HepG2 (cell line): Measurements from ENCODE around the gene PRPF38A. TPM values are rescaled to one million over a fixed set of nuclear protein-coding genes. Genes with fewer than 3 reads are reported as not detected.

ENCODE experiments used
- CHCHD3 ChIP-seq: sonication (generic); formaldehyde crosslinking; IDR thresholded peaks from 2 replicates; pipeline ENCODE4 v1.8.0; 2022; ENCODE audit warnings: mild to moderate bottlenecking, missing genetic modification reagents, moderate library complexity
- FOXC1 ChIP-seq: sonication (generic); formaldehyde crosslinking; IDR thresholded peaks from 2 replicates; pipeline ENCODE4 v1.8.0; 2022; ENCODE audit warnings: mild to moderate bottlenecking, missing genetic modification reagents, borderline replicate concordance
- GPN1 ChIP-seq: sonication (generic); formaldehyde crosslinking; IDR thresholded peaks from 2 replicates; pipeline ENCODE4 v1.5.1; 2020; ENCODE audit warnings: missing genetic modification reagents, borderline replicate concordance
- GTF2F1 ChIP-seq: fragments of 150-350 bp; IDR thresholded peaks from 2 replicates; pipeline ENCODE4 v1.6.1; 2014; ENCODE audit warnings: low read length
- SNAPC2 ChIP-seq: sonication (generic); formaldehyde crosslinking; IDR thresholded peaks from 2 replicates; pipeline ENCODE4 v1.8.1; 2022; ENCODE audit warnings: mild to moderate bottlenecking, missing genetic modification reagents
- ZNF317 ChIP-seq: sonication (generic); formaldehyde crosslinking; IDR thresholded peaks from 2 replicates; pipeline ENCODE4 v1.5.0; 2020; ENCODE audit warnings: mild to moderate bottlenecking, missing genetic modification reagents
- ZNF431 ChIP-seq: sonication (generic); formaldehyde crosslinking; IDR thresholded peaks from 2 replicates; pipeline ENCODE4 v1.9.0; 2022; ENCODE audit warnings: missing genetic modification reagents, low read depth, mild to moderate bottlenecking, borderline replicate concordance
- ZNF451 ChIP-seq: sonication (generic); formaldehyde crosslinking; IDR thresholded peaks from 2 replicates; pipeline ENCODE4 v1.5.0; 2020; ENCODE audit warnings: mild to moderate bottlenecking, missing genetic modification reagents
- ZNF619 ChIP-seq: sonication (generic); formaldehyde crosslinking; IDR thresholded peaks from 2 replicates; pipeline ENCODE4 v1.4.0; 2020; ENCODE audit warnings: mild to moderate bottlenecking, missing genetic modification reagents
- ZNF703 ChIP-seq: sonication (generic); formaldehyde crosslinking; IDR thresholded peaks from 2 replicates; pipeline ENCODE4 v1.5.1; 2020; ENCODE audit warnings: missing genetic modification reagents, mild to moderate bottlenecking, moderate library complexity, borderline replicate concordance
- ZNF775 ChIP-seq: sonication (generic); formaldehyde crosslinking; IDR thresholded peaks from 2 replicates; pipeline ENCODE4 v1.4.0; 2020; ENCODE audit warnings: missing genetic modification reagents, mild to moderate bottlenecking, moderate library complexity, borderline replicate concordance
- ZNF891 ChIP-seq: sonication (generic); formaldehyde crosslinking; IDR thresholded peaks from 2 replicates; pipeline ENCODE4 v1.5.0; 2020; ENCODE audit warnings: mild to moderate bottlenecking, missing genetic modification reagents
- polyA plus RNA-seq, 8 experiments: library from polyadenylated mRNA; depleted of rRNA in 3 of 8; stranded (reverse) in 7 of 8; unstranded in 1 of 8; fragments of >200 nt; fragmentation: Illumina TruSeq in 4 of 8; extraction: Trizol in 4 of 8; gene quantifications; 2 replicates each; pipeline versions ENCODE4 v1.2.1 to v1.2.3, GENCODE V29; 2011 to 2016; ENCODE audit warnings: low read depth in 4 of 8, missing spikeins in 1 of 8, mixed read lengths in 1 of 8; ENCODE audit not compliant: insufficient read depth in 1 of 8
- total RNA-seq, 5 experiments: library from RNA; depleted of rRNA; stranded (reverse); fragments of >200 nt; fragmentation: Illumina TruSeq; extraction: Trizol; gene quantifications; 2 replicates each; pipeline ENCODE4 v1.2.3, GENCODE V29; 2016; ENCODE audit warnings: low read depth in 1 of 5
- TF ChIP-seq, protein P1 (sequence below), 2 experiments: sonication (generic) in 1 of 2; formaldehyde crosslinking in 1 of 2; IDR thresholded peaks; 2 replicates each; pipeline versions ENCODE4 v1.6.1 to v1.9.0; 2014 to 2022; ENCODE audit warnings: antibody characterized with exemption in 1 of 2, borderline replicate concordance in 1 of 2, inconsistent platforms in 1 of 2, low read depth in 1 of 2, missing genetic modification reagents in 1 of 2
- TF ChIP-seq, protein P2 (sequence below): sonication (generic); formaldehyde crosslinking; IDR thresholded peaks from 2 replicates; pipeline ENCODE4 v1.5.0; 2020; ENCODE audit warnings: mild to moderate bottlenecking, missing genetic modification reagents
- TF ChIP-seq, protein P3 (sequence below): sonication (generic); formaldehyde crosslinking; conservative IDR thresholded peaks from 2 replicates; pipeline ENCODE4 v1.4.0; 2020; ENCODE audit warnings: missing genetic modification reagents
- TF ChIP-seq, protein P4 (sequence below): sonication (generic); formaldehyde crosslinking; IDR thresholded peaks from 2 replicates; pipeline ENCODE4 v1.8.1; 2023; ENCODE audit warnings: mild to moderate bottlenecking, missing genetic modification reagents

PRPF38A gene
- total and polyA plus RNA-seq, 2 of the 13 experiments (the other 11 are each of a cell fraction or from before 2014, with no cell fraction given), result 18.3 to 45.5 TPM

DNA sequence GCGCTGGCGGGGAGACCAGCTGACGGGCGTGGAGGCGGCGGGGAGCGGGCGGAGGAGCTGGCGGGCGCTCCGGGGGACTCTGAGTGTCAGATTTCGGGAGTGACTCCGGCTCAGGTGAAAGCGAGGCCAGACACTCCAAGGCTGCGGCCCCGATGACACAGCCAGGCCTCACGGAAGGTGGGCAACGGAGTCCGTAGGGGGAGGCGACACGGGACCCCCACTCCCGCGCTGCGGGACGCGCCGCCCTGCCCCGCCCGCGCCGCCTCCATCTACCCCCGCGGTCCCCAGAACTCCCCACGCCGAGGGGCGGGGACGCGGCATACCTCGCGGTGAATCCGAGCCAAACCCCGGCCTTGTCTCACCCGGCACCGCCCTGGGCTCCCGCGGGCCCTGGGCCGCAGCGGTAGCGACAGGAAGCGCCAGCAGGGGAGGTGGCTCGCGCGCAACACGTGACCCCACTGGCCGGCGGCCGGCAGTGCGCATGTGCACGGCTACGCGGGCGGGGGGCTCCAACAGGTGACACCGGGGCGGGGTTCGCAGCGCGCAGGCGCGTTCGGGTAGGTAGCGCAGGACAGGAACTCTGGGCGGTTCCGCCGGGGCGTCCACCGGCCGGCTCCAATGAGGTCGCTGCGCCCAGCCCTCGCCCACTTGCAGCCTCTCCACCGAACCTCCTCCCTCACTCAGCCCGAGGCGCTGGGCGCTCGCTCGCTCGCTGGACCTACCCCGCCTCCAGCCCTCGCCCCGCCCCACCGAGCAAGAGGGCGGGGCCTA is 38.5 kb upstream of the PRPF38A start, which contains the start of gene CC2D1B (continued):
- TF ChIP-seq, protein P1, sequence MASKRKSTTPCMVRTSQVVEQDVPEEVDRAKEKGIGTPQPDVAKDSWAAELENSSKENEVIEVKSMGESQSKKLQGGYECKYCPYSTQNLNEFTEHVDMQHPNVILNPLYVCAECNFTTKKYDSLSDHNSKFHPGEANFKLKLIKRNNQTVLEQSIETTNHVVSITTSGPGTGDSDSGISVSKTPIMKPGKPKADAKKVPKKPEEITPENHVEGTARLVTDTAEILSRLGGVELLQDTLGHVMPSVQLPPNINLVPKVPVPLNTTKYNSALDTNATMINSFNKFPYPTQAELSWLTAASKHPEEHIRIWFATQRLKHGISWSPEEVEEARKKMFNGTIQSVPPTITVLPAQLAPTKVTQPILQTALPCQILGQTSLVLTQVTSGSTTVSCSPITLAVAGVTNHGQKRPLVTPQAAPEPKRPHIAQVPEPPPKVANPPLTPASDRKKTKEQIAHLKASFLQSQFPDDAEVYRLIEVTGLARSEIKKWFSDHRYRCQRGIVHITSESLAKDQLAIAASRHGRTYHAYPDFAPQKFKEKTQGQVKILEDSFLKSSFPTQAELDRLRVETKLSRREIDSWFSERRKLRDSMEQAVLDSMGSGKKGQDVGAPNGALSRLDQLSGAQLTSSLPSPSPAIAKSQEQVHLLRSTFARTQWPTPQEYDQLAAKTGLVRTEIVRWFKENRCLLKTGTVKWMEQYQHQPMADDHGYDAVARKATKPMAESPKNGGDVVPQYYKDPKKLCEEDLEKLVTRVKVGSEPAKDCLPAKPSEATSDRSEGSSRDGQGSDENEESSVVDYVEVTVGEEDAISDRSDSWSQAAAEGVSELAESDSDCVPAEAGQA (IDR thresholded peaks at IDR 0.05; ENCODE audit: low read depth), result no peak
- TF ChIP-seq, protein P1 (CRISPR knock-in tag; IDR thresholded peaks at IDR 0.05; ENCODE audit: borderline replicate concordance), result peak; percentile 83; the same call in 1 of the 2 replicates
- TF ChIP-seq ZNF451 (CRISPR knock-in tag), result 0 out of 2 replicates have a peak, but pooled peaks have one; percentile 15
- no peak for TF ChIP-seq ZNF317 (CRISPR knock-in tag)
- TF ChIP-seq CHCHD3 (CRISPR knock-in tag), result no peak
- TF ChIP-seq ZNF431 (CRISPR knock-in tag), result peak; percentile 78; the same call in 1 of the 2 replicates
- TF ChIP-seq, protein P2, sequence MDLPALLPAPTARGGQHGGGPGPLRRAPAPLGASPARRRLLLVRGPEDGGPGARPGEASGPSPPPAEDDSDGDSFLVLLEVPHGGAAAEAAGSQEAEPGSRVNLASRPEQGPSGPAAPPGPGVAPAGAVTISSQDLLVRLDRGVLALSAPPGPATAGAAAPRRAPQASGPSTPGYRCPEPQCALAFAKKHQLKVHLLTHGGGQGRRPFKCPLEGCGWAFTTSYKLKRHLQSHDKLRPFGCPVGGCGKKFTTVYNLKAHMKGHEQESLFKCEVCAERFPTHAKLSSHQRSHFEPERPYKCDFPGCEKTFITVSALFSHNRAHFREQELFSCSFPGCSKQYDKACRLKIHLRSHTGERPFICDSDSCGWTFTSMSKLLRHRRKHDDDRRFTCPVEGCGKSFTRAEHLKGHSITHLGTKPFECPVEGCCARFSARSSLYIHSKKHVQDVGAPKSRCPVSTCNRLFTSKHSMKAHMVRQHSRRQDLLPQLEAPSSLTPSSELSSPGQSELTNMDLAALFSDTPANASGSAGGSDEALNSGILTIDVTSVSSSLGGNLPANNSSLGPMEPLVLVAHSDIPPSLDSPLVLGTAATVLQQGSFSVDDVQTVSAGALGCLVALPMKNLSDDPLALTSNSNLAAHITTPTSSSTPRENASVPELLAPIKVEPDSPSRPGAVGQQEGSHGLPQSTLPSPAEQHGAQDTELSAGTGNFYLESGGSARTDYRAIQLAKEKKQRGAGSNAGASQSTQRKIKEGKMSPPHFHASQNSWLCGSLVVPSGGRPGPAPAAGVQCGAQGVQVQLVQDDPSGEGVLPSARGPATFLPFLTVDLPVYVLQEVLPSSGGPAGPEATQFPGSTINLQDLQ (CRISPR knock-in tag), result no peak
- peak; percentile 77; the same call in 1 of the 2 replicates for TF ChIP-seq FOXC1
- no peak; the same call in 1 of the 2 replicates for TF ChIP-seq ZNF891 (CRISPR knock-in tag)
- TF ChIP-seq, protein P3, sequence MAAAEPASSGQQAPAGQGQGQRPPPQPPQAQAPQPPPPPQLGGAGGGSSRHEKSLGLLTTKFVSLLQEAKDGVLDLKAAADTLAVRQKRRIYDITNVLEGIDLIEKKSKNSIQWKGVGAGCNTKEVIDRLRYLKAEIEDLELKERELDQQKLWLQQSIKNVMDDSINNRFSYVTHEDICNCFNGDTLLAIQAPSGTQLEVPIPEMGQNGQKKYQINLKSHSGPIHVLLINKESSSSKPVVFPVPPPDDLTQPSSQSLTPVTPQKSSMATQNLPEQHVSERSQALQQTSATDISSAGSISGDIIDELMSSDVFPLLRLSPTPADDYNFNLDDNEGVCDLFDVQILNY, result peak; percentile 81
- TF ChIP-seq GPN1 (CRISPR knock-in tag), result no peak
- TF ChIP-seq ZNF703 (CRISPR knock-in tag), result no peak
- peak; percentile 65; the same call in 1 of the 2 replicates for TF ChIP-seq ZNF619 (CRISPR knock-in tag)
- TF ChIP-seq, protein P4, sequence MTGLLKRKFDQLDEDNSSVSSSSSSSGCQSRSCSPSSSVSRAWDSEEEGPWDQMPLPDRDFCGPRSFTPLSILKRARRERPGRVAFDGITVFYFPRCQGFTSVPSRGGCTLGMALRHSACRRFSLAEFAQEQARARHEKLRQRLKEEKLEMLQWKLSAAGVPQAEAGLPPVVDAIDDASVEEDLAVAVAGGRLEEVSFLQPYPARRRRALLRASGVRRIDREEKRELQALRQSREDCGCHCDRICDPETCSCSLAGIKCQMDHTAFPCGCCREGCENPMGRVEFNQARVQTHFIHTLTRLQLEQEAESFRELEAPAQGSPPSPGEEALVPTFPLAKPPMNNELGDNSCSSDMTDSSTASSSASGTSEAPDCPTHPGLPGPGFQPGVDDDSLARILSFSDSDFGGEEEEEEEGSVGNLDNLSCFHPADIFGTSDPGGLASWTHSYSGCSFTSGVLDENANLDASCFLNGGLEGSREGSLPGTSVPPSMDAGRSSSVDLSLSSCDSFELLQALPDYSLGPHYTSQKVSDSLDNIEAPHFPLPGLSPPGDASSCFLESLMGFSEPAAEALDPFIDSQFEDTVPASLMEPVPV (CRISPR knock-in tag), result no peak
- TF ChIP-seq GTF2F1, result no peak
- no peak for TF ChIP-seq SNAPC2 (CRISPR knock-in tag)
- no peak for TF ChIP-seq ZNF775
